Memory B cell (primary cell): ENCODE results near the gene MRTFA.
A peak's percentile ranks its signal among the peaks of the same experiment; 100 is the strongest.
"Not testable (repeated sequence)": the region's sequence is repeated elsewhere in the genome, so short reads cannot be mapped to it uniquely, and the experiment has no call there.

Experiments
- ATAC-seq: fragments of 150-1000 bp; cut with Tn5 transposase; 2 replicates; pipeline ENCODE4 v1.10.0; 2021; ENCODE audit warnings: low read depth, mild to moderate bottlenecking, moderate library complexity
- DNase-seq, 2 donors: peaks; one replicate each; pipeline ENCODE4 v3.0.0; 2022; ENCODE audit warnings: low spot score in 2 of 2
- H3K27ac Mint-ChIP-seq: one replicate; pipeline ENCODE4 v1.8.0; 2022; ENCODE audit warnings: mild to moderate bottlenecking, moderate library complexity, mixed read lengths
- H3K27me3 Mint-ChIP-seq: one replicate; pipeline ENCODE4 v1.8.0; 2022; ENCODE audit warnings: mixed read lengths
- H3K36me3 Mint-ChIP-seq: one replicate; pipeline ENCODE4 v1.8.0; 2022; ENCODE audit warnings: mild to moderate bottlenecking, mixed read lengths
- H3K4me1 Mint-ChIP-seq: one replicate; pipeline ENCODE4 v1.8.0; 2022; ENCODE audit warnings: mixed read lengths
- H3K4me3 Mint-ChIP-seq: one replicate; pipeline ENCODE4 v1.8.0; 2022; ENCODE audit warnings: mild to moderate bottlenecking, moderate library complexity, mixed read lengths
- H3K9me3 Mint-ChIP-seq: one replicate; pipeline ENCODE4 v1.8.0; 2022; ENCODE audit warnings: mixed read lengths

The MRTFA gene

GRCh38 chr22:40396882-40397281 lies 239.6 kb downstream of the MRTFA start:
- H3K27me3 Mint-ChIP-seq: no peaks in the 10 kb centered on the region
- no peak overlapping the region for H3K27ac Mint-ChIP-seq
- H3K36me3 Mint-ChIP-seq: peaks cover 16% of the 10 kb centered on the region
- ATAC-seq (no peak), DNase-seq (no peak)
- no peaks in the 10 kb centered on the region for H3K9me3 Mint-ChIP-seq
- H3K4me1 Mint-ChIP-seq: peaks cover 57% of the 10 kb centered on the region
- H3K4me3 Mint-ChIP-seq: no peak overlapping the region

DNA sequence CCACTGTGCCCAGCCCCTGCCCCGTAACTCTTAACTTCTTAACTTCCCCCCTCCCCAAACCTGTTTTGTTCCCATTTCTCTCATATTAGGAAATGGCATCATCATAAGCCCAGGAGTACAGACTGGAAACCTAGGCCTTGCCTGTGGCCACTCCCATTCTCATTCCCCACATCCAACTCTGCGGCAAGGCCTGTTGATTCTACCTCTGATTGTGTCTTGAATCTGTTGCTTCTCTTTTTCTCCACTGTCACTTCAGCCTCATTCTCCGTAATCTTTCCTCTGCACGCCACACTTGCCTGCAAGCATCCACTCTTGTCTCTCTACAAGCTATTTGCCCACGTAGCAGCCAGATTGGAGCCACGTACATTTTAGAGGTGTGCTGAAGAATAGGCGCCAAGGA lies 240.9 kb downstream of the MRTFA start:
- Mint-ChIP-seq H3K4me1 (peaks cover 52% of the 10 kb centered on the region), H3K4me3 (peak overlapping the region; percentile 2), H3K36me3 (peaks cover 19% of the 10 kb centered on the region), H3K9me3 (no peaks in the 10 kb centered on the region), H3K27me3 (no peaks in the 10 kb centered on the region), H3K27ac (peak overlapping the region; percentile 17)
- ATAC-seq (no peak), DNase-seq (no peak)

GRCh38 chr22:40394607-40395006 lies 241.9 kb downstream of the MRTFA start:
- no peak overlapping the region for H3K27ac Mint-ChIP-seq

GRCh38 chr22:40392618-40393017 lies 243.9 kb downstream of the MRTFA start:
- H3K4me3 Mint-ChIP-seq: no peak overlapping the region
- ATAC-seq (no peak), DNase-seq (no peak)
- H3K27me3 Mint-ChIP-seq: no peaks in the 10 kb centered on the region
- H3K27ac Mint-ChIP-seq: peak overlapping the region; percentile 25
- H3K36me3 Mint-ChIP-seq: peaks cover 24% of the 10 kb centered on the region
- H3K9me3 Mint-ChIP-seq: no peaks in the 10 kb centered on the region
- H3K4me1 Mint-ChIP-seq: peaks cover 48% of the 10 kb centered on the region

More at GRCh38 chr22:40394607-40395006, 241.9 kb downstream of the MRTFA start:
- ATAC-seq (no peak), DNase-seq (no peak)
- Mint-ChIP-seq H3K36me3 (peaks cover 20% of the 10 kb centered on the region), H3K9me3 (no peaks in the 10 kb centered on the region), H3K4me1 (peaks cover 45% of the 10 kb centered on the region), H3K4me3 (no peak overlapping the region), H3K27me3 (no peaks in the 10 kb centered on the region)

GRCh38 chr22:40391417-40391816 lies 245.1 kb downstream of the MRTFA start:
- Mint-ChIP-seq H3K9me3 (no peaks in the 10 kb centered on the region), H3K27me3 (no peaks in the 10 kb centered on the region), H3K27ac (no peak overlapping the region), H3K36me3 (peaks cover 21% of the 10 kb centered on the region), H3K4me1 (peaks cover 48% of the 10 kb centered on the region), H3K4me3 (no peak overlapping the region)
- DNase-seq: no peak
- no peak for ATAC-seq

GRCh38 chr22:40388231-40388630 lies 248.3 kb downstream of the MRTFA start:
- H3K27ac Mint-ChIP-seq: peak overlapping the region; percentile 32
- ATAC-seq: no peak

GRCh38 chr22:40387746-40388145 lies 248.8 kb downstream of the MRTFA start:
- no peaks in the 10 kb centered on the region for H3K9me3 Mint-ChIP-seq
- H3K27ac Mint-ChIP-seq: no peak overlapping the region
- peaks cover 11% of the 10 kb centered on the region for H3K36me3 Mint-ChIP-seq
- no peak for ATAC-seq
- no peak overlapping the region for H3K4me3 Mint-ChIP-seq
- DNase-seq: no peak
- peaks cover 48% of the 10 kb centered on the region for H3K4me1 Mint-ChIP-seq
- H3K27me3 Mint-ChIP-seq: no peaks in the 10 kb centered on the region

More at GRCh38 chr22:40388231-40388630, 248.3 kb downstream of the MRTFA start:
- H3K9me3 Mint-ChIP-seq: no peaks in the 10 kb centered on the region
- no peaks in the 10 kb centered on the region for H3K27me3 Mint-ChIP-seq
- no peak for DNase-seq
- H3K36me3 Mint-ChIP-seq: peaks cover 11% of the 10 kb centered on the region
- H3K4me1 Mint-ChIP-seq: peaks cover 48% of the 10 kb centered on the region
- no peak overlapping the region for H3K4me3 Mint-ChIP-seq

DNA sequence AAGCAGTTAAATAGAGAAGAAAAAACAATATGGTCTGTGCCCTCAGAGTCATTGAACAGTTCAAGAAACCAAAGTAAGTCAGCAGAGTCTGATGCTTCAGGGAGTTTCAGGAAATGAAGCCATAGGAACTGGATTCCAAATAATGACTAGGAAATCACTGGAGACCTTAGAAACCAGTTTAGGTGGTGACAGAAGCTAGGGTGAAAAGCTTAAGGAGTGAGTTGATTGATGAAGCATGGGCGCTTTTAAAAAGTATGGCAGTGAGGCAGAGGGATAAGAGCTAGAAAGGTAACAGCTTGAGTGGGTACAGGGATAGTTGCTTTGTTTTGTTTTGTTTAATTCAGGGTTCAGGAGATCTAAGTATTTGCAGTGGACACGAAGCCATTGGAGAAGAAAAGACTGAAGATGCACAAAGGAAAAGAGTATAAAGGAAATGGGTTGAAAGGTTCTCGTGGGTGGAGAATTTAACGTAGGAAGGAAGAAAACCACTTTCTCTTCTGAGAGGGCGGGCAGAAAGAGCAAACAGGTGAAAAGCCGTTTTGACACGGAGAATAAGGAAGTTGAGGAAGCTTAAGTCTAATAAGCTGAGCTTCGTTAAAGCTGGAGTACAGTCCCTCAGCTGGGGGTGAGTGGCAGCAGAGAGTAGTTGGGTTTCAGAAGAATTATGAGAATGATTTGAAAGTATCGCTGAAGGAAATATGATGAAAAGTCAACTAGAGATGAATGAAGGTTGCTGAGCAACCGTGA lies 251.3 kb downstream of the MRTFA start:
- H3K27ac Mint-ChIP-seq: peak overlapping the region; percentile 89
- H3K4me1 Mint-ChIP-seq: peaks cover 47% of the 10 kb centered on the region
- H3K9me3 Mint-ChIP-seq: no peaks in the 10 kb centered on the region
- peak overlapping the region; percentile 89 for H3K4me3 Mint-ChIP-seq
- peak; percentile 99 for ATAC-seq
- DNase-seq: peak in 1 of 2 donors; percentile 54
- peaks cover 6% of the 10 kb centered on the region for H3K36me3 Mint-ChIP-seq
- H3K27me3 Mint-ChIP-seq: no peaks in the 10 kb centered on the region

- Mint-ChIP-seq H3K9me3 (no peaks in the 10 kb centered on the region), H3K27ac (peak overlapping the region; percentile 14), H3K4me3 (peak overlapping the region; percentile 24), H3K4me1 (peaks cover 51% of the 10 kb centered on the region), H3K27me3 (no peaks in the 10 kb centered on the region), H3K36me3 (peaks cover 5% of the 10 kb centered on the region)
- DNase-seq: no peak
- no peak for ATAC-seq
Observed at GRCh38 chr22:40383905-40384304, 252.6 kb downstream of the MRTFA start.

GRCh38 chr22:40381461-40381860 lies 255.1 kb downstream of the MRTFA start:
- ATAC-seq: no peak
- Mint-ChIP-seq H3K36me3 (peaks cover 2% of the 10 kb centered on the region), H3K27ac (peak overlapping the region; percentile 45), H3K27me3 (no peaks in the 10 kb centered on the region), H3K4me1 (peaks cover 40% of the 10 kb centered on the region), H3K4me3 (no peak overlapping the region), H3K9me3 (no peaks in the 10 kb centered on the region)
- DNase-seq: no peak

DNA sequence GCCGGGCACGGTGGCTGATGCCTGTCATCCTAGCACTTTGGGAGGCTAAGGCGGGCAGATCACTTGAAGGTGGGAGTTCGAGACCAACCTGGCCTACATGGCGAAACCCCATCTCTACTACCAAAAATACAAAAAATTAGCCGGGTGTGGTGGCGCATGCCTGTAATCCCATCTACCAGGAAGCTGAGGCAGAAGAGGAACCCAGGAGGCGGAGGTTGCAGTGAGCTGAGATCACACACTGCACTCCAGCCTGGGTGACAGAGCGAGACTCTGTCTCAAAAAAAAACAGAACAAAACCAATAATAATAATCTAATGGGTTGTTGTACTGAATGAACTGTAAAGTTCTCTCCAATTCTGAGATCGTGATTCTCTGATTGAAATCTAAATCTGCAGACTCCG lies 258.1 kb downstream of the MRTFA start:
- not testable (repeated sequence) for ATAC-seq, H3K4me3 Mint-ChIP-seq, DNase-seq, H3K9me3 Mint-ChIP-seq, H3K27ac Mint-ChIP-seq, H3K27me3 Mint-ChIP-seq, H3K36me3 Mint-ChIP-seq
- peaks cover 27% of the 10 kb centered on the region for H3K4me1 Mint-ChIP-seq

- peaks cover 28% of the 10 kb centered on the region for H3K4me1 Mint-ChIP-seq
- no peak overlapping the region for H3K27ac Mint-ChIP-seq
- no peaks in the 10 kb centered on the region for H3K27me3 Mint-ChIP-seq
- no peak for ATAC-seq
- DNase-seq: no peak
- peaks cover 2% of the 10 kb centered on the region for H3K36me3 Mint-ChIP-seq
- H3K4me3 Mint-ChIP-seq: no peak overlapping the region
- H3K9me3 Mint-ChIP-seq: no peaks in the 10 kb centered on the region
Observed at GRCh38 chr22:40377931-40378330, 258.6 kb downstream of the MRTFA start.

DNA sequence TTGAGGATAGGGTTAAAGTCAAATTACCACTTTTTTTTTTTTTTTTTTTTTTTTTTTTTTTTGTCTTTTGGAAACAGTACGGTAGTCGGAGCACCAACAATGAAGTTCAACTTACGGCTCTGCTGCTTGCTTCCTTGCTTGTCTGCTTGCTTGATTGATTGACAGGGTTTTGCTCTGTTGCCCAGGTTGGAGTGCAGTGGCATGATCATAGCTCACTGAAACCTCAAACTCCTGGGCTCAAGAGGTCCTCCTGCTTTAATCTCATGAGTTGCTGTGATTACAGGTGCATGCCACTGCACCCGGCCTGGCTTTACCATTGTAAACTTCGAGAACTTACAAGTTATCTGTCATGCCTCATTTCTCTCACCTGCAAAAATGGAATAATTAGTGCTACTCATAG lies 260.4 kb downstream of the MRTFA start:
- H3K36me3 Mint-ChIP-seq: peaks cover 2% of the 10 kb centered on the region
- H3K4me1 Mint-ChIP-seq: peaks cover 22% of the 10 kb centered on the region
- peak overlapping the region; percentile 41 for H3K27ac Mint-ChIP-seq
- H3K4me3 Mint-ChIP-seq: peak overlapping the region; percentile 43
- no peaks in the 10 kb centered on the region for H3K27me3 Mint-ChIP-seq
- no peaks in the 10 kb centered on the region for H3K9me3 Mint-ChIP-seq
- ATAC-seq (peak; percentile 78), DNase-seq (no peak)

- Mint-ChIP-seq H3K27ac (no peak overlapping the region), H3K27me3 (no peaks in the 10 kb centered on the region), H3K36me3 (peaks cover 2% of the 10 kb centered on the region), H3K4me1 (peaks cover 24% of the 10 kb centered on the region), H3K4me3 (no peak overlapping the region), H3K9me3 (no peaks in the 10 kb centered on the region)
- DNase-seq (no peak), ATAC-seq (no peak)
Observed at GRCh38 chr22:40374567-40374966, 262.0 kb downstream of the MRTFA start.

DNA sequence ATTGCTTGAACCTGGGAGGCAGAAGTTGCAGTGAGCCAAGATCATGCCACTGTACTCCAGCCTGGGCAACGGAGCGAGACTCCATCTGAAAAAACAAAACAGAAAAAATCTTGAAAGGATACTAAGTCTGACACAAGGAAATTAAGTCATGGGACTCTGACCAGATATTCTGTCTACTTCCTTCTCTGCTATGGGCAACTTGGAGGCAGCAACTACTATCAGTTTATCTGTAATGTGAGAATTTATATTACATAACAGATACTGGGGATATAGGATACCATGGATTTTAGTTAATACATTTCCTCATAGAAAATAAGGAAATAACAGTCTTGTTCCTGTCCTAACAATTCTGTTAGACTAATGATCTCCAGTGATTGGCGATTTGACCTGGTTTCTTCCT lies 267.7 kb downstream of the MRTFA start:
- Mint-ChIP-seq H3K4me3 (no peak overlapping the region), H3K4me1 (peaks cover 10% of the 10 kb centered on the region), H3K27me3 (no peaks in the 10 kb centered on the region), H3K36me3 (peaks cover 23% of the 10 kb centered on the region), H3K27ac (no peak overlapping the region), H3K9me3 (no peaks in the 10 kb centered on the region)
- DNase-seq (no peak), ATAC-seq (no peak)
